ENCODE data around the gene CORT.
"Not testable (repeated sequence)": the region's sequence is repeated elsewhere in the genome, so short reads cannot be mapped to it uniquely, and the experiment has no call there.

CORT gene

GRCh38 chr1:10449751-10450150 lies at the start of gene CORT:
CORT (plus strand) TSS chr1:10450031; CDS start chr1:10450224, 193 bp downstream.
- no peak for DNase-seq

DNA sequence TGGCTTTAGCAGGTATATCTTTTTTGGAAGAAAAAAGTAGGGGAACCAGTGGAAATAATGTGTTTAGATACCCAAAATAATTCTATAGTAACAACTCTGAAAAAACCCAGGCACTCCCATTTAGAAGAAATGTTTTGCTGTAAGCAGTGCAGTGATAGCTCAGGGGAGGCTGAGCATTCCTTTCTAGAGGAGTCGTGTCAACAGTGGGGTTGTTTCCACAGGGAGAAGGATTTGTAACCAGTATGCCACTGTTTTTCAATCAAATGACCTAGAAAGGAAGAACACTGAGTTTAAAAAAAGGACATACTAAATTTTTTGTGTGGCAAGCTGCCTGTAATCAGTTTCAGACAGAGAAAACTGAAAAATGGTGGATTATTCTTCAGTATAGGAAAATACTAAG lies 48.5 kb upstream of the CORT start:
- DNase-seq = peak; percentile 60

GRCh38 chr1:10402729-10403274 lies 47.0 kb upstream of the CORT start:
- DNase-seq = no peak

DNA sequence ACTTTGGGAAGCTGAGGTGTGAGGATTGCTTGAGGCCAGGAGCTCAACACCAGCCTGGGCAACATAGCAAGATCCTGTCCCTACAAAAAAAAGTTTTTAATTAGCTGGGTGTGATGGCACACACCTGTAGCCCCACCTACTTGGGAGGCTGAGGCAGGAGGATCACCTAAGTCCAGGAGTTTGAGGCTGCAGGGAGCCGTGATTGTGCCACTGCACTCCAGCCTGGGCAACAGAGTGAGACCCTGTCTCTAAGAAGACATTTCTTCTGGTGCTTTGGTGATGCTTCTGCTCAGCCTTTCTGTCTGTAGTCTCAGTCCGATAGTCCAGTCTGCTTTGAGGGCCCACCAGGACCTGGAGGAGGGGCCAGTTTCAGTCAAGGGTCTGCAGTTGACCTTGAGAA lies 42.6 kb upstream of the CORT start:
- no peak for DNase-seq

GRCh38 chr1:10415211-10415930 lies 34.5 kb upstream of the CORT start:
- peak; percentile 76 for DNase-seq

- not testable (repeated sequence) for DNase-seq
Measured at GRCh38 chr1:10415967-10416366, 33.9 kb upstream of the CORT start.

- DNase-seq = not testable (repeated sequence)
Measured at GRCh38 chr1:10418741-10419140, 31.1 kb upstream of the CORT start.

- DNase-seq = no peak
Measured at GRCh38 chr1:10419351-10419750, 30.5 kb upstream of the CORT start.

- DNase-seq = no peak
Measured at GRCh38 chr1:10421637-10422036, 28.2 kb upstream of the CORT start.

DNA sequence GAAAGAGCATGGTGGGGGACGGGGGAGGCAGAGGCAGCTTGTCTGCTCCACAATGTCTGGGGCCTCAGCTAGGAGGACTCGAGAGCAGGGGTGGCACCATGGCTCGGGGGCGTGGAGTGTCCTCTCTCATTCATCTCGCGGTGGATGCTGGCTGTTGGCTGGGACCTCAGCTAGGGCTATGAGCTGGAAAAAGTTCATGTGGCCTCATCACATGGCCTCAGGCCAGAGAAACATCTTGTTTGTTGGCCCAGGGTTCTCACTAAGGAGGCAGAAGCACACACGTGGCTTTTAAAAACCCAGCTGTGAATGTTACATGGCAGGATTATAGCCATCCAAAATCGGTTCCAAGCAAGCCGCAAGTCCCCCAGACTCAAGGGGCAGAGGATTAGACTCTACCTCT lies 25.8 kb upstream of the CORT start:
- DNase-seq = no peak

- DNase-seq = no peak
Measured at GRCh38 chr1:10424651-10425050, 25.2 kb upstream of the CORT start.

- not testable (repeated sequence) for DNase-seq
Measured at GRCh38 chr1:10425826-10426534, 23.9 kb upstream of the CORT start.

- DNase-seq = not testable (repeated sequence)
Measured at GRCh38 chr1:10426535-10426848, 23.3 kb upstream of the CORT start.

- DNase-seq = no peak
Measured at GRCh38 chr1:10428984-10429383, 20.8 kb upstream of the CORT start.

DNA sequence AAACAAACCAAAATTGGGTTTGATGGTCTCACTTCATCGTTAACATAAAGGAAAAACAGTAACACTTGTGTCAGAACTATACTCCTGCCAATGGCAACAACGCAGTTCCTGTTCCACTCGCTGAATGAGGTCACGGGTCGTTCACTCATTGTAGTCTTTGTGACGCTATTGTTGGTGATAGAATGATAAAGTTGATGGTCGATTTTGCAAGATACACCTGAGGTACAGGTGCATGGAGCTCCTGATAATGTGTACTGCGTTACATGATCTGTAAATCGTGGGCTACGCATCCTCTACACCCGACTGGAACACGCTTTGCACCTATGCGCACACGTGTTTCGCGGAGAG lies 20.0 kb upstream of the CORT start:
- no peak for DNase-seq

GRCh38 chr1:10430216-10431069 lies 19.4 kb upstream of the CORT start, which contains the start of gene CENPS:
CENPS (plus strand) TSS chr1:10430433; CDS start chr1:10430518, 85 bp downstream.
- DNase-seq = peak; percentile 83

DNA sequence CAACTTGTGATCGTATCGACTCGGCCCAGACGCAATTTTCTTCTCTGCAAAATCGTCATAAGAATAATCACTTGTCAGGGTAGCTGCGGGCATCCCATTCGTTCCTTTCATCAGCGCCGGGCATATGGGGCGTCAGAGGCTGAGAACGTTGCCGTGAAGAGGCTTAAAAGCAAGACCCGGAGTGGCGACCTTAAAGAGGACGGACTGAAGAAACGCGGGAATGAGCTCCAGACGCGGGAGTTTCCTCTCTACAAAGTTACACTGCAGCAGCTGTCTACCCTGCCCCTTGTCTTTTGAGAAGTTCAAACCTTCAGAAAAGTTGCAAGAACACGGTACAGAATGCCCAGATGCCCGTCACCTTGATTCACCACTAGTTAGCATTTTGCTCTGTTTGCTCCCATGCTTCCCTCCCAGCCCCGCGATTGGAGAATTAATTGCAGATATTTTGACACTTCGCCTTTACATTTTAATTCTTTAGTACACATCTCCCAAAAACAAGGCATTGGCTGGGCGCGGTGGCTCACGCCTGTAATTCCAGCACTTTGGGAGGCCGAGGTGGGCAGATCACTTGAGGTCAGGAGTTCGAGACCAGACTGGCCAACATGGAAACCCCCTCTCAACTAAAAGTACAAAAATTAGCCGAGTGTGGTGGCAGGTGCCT lies 18.6 kb upstream of the CORT start:
- DNase-seq = peak; percentile 10

DNA sequence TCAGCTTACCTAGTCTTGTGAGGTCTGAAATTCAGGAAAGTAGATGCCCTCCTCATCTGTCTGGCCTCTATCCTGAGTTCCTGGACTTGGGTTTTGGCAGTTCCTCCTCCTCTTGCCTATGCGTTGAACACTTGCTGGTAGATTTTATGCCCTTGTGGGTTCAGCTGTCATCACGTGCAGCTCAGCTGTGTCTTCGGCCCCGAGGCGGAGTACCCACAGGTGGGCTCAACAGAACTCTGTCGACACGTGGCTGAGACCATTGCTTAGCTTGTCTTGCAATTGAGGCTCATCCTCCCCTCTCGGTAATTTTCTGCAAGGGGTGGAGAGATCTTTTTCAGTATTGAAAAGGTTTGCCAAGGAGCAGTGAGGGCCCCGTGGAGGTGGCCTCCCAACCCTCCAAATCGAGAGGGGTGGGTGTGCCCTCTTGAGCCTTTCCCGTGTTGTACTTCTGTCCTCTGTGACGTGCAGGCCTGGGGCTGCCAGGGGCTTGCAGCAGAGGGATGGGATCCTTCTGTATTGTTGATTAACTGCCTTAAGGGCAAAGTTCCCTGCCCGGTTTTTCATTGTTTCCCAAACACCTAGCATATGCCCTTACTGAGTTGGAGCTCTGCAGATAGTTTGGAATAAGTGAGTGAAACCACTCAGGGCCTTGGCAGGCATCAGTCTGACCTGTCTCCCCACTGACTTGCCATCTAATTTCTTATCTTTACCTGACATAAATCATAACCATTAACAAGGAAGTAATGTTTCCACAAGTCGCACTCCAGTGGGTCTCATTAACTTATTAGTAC lies 16.7 kb upstream of the CORT start:
- no peak for DNase-seq

- DNase-seq = no peak
Measured at GRCh38 chr1:10433790-10434189, 16.0 kb upstream of the CORT start.

- DNase-seq = no peak
Measured at GRCh38 chr1:10434590-10434989, 15.2 kb upstream of the CORT start.

DNA sequence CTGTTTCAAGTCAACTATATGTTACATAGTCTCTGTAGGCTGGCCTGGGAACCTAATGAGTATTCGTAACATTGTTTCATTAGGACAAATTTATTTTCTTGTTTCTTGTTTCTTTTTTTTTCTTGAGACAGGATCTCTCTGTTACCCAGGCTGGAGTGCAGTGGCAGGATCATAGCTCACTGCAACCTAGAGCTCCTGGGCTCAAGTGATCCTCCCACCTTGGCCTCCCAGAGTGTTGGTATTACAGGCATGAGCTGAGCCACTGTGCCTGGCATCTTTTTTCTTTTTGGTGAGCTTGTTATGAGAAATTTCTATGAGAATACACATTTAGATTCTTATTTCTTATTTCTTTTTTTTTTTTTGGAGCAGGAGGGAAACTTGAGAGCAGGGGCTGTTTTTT lies 12.8 kb upstream of the CORT start:
- no peak for DNase-seq

DNA sequence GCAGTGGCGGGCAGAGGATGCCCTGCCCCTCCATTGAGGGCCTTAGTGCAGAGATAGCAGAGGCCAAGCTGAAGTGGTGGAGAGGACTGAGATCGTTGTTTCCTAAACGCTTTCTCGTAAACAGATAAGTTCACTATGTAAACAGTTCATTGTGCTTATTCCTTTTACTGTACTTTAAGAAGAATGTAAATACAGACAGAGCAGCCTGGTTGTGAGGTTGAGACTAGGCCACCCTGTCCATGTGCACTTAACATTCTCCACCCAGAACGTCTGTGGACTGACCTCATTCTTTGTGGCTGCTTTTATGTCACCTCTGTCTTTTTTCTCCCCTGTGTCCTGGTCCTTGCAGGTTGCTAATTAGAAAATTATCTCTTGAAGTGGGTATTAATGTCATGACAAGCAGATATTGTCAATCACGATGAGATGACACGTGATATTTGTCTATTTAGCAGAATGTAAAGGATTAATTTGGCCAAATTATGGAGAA lies 11.1 kb upstream of the CORT start:
- DNase-seq = no peak
